ENCODE data around the gene L3MBTL3. TPM values are rescaled to one million over a fixed set of nuclear protein-coding genes. Genes with fewer than 3 reads are reported as not detected.

Gene L3MBTL3
- total RNA-seq, 1 experiment from 2014 or later, result 31.5 TPM

DNA sequence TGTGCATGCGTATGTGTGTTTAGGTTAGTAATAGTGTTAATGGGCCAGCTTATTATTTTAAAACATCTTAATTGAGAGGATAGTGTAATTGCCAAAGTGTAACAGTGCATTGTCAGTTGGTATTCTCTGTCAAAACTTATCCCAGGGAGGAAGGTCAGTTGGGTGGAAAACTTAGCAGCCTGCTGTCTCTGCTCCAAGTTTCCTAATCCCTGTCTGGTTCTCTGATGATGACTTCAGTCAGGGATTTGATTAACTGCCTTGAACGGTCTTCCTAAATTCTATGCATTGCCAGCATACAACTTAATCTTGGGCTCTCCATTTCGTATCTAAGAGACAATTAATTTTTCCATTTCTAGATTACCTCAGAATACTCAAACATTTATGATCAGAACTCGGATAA is 51.1 kb downstream of the L3MBTL3 start:
- intact Hi-C loops (cut with micrococcal nuclease), result loop anchor here (10.0 kb wide), 1 partner anchor 215 kb away; no protein-coding TSS in a partner anchor
- Histone ChIP-seq H3K9me3 (ENCODE audit: control insufficient read depth in 1 of 2, insufficient read depth in 1 of 2, low read depth in 1 of 2, low read length in 2 of 2) (no peaks in the 10 kb centered on the region), H3K79me2 (ENCODE audit: insufficient read depth, low read length) (no peaks in the 10 kb centered on the region), H3K27me3 (ENCODE audit: insufficient read depth, low read length) (no peaks in the 10 kb centered on the region), H2AFZ (ENCODE audit: low read depth, low read length, poor library complexity, severe bottlenecking) (no peak overlapping the region), H4K20me1 (ENCODE audit: insufficient read depth) (no peaks in the 10 kb centered on the region), H3K4me3 (replicated peaks in 1 of 2; ENCODE audit: low read depth in 1 of 2, low read length in 2 of 2) (no peak overlapping the region), H3K4me1 (ENCODE audit: control insufficient read depth in 1 of 2, insufficient read depth in 2 of 2, low read length in 2 of 2) (no peaks in the 10 kb centered on the region), H3K27ac (ENCODE audit: low read depth, low read length) (no peak overlapping the region), H3K4me2 (ENCODE audit: low read length) (no peak overlapping the region), H3K9ac (ENCODE audit: low read length) (no peak overlapping the region), H3K9me2 (ENCODE audit: insufficient read depth) (no peaks in the 10 kb centered on the region), H3K36me3 (ENCODE audit: control insufficient read depth in 1 of 2, insufficient read depth in 2 of 2, low read length in 2 of 2) (peaks cover 0 to 34% of the 10 kb centered on the region in 2 experiments; a peak in 3 of 4 replicates)
- ChIA-PET RAD21 (ENCODE audit: low non-redundant PET in 1 of 2, low total read pairs in 2 of 2, uncharacterized antibody in 2 of 2, unreplicated experiment in 2 of 2) (no interaction called here), CTCF (no interaction called here), POLR2A (no interaction called here)
- no peak for ATAC-seq
- no TSS peak for BruUV-seq (replicated peaks)
- no peak for TF ChIP-seq JUND (IDR thresholded peaks at IDR 0.05)
- TF ChIP-seq ZFX (IDR thresholded peaks at IDR 0.05), result no peak
- TF ChIP-seq YY1 (IDR thresholded peaks at IDR 0.05; ENCODE audit: extremely low read depth, insufficient replicate concordance, low read depth, low read length), result no peak
- TF ChIP-seq ZNF274 (IDR thresholded peaks at IDR 0.05; ENCODE audit: low read depth, low read length), result no peak
- no peak for TF ChIP-seq EZH2phosphoT487 (IDR thresholded peaks at IDR 0.05; ENCODE audit: borderline replicate concordance)
- no peak for TF ChIP-seq CBX3 (IDR thresholded peaks at IDR 0.05; ENCODE audit: low read depth)
- TF ChIP-seq SIN3A (IDR thresholded peaks at IDR 0.05; ENCODE audit: low read depth), result no peak
- TF ChIP-seq SRF (IDR thresholded peaks at IDR 0.05; ENCODE audit: low read depth), result no peak
- TF ChIP-seq, protein P1, sequence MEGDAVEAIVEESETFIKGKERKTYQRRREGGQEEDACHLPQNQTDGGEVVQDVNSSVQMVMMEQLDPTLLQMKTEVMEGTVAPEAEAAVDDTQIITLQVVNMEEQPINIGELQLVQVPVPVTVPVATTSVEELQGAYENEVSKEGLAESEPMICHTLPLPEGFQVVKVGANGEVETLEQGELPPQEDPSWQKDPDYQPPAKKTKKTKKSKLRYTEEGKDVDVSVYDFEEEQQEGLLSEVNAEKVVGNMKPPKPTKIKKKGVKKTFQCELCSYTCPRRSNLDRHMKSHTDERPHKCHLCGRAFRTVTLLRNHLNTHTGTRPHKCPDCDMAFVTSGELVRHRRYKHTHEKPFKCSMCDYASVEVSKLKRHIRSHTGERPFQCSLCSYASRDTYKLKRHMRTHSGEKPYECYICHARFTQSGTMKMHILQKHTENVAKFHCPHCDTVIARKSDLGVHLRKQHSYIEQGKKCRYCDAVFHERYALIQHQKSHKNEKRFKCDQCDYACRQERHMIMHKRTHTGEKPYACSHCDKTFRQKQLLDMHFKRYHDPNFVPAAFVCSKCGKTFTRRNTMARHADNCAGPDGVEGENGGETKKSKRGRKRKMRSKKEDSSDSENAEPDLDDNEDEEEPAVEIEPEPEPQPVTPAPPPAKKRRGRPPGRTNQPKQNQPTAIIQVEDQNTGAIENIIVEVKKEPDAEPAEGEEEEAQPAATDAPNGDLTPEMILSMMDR (IDR thresholded peaks at IDR 0.05 in 2 of 3, conservative IDR thresholded peaks at IDR 0.05 in 1 of 3; ENCODE audit: borderline replicate concordance in 1 of 3, insufficient read depth in 1 of 3, low read depth in 2 of 3, low read length in 2 of 3), result no peak
- TF ChIP-seq POLR2A (IDR thresholded peaks at IDR 0.05; ENCODE audit: borderline replicate concordance, extremely low read depth, insufficient read depth, insufficient read length), result no peak
- TF ChIP-seq EGR1 (IDR thresholded peaks at IDR 0.05; ENCODE audit: low read depth), result no peak
- TF ChIP-seq, protein P2, sequence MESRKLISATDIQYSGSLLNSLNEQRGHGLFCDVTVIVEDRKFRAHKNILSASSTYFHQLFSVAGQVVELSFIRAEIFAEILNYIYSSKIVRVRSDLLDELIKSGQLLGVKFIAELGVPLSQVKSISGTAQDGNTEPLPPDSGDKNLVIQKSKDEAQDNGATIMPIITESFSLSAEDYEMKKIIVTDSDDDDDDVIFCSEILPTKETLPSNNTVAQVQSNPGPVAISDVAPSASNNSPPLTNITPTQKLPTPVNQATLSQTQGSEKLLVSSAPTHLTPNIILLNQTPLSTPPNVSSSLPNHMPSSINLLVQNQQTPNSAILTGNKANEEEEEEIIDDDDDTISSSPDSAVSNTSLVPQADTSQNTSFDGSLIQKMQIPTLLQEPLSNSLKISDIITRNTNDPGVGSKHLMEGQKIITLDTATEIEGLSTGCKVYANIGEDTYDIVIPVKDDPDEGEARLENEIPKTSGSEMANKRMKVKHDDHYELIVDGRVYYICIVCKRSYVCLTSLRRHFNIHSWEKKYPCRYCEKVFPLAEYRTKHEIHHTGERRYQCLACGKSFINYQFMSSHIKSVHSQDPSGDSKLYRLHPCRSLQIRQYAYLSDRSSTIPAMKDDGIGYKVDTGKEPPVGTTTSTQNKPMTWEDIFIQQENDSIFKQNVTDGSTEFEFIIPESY (IDR thresholded peaks at IDR 0.05; ENCODE audit: extremely low read depth, insufficient replicate concordance, low read length), result no peak
- no peak for TF ChIP-seq TCF7L2 (IDR thresholded peaks at IDR 0.05; ENCODE audit: borderline replicate concordance, extremely low read depth, insufficient read depth, insufficient read length)
- TF ChIP-seq CEBPB (IDR thresholded peaks at IDR 0.05; ENCODE audit: low read depth), result no peak
- no peak for TF ChIP-seq EZH2 (IDR thresholded peaks at IDR 0.05)
- TF ChIP-seq ELF1 (IDR thresholded peaks at IDR 0.05; ENCODE audit: borderline replicate concordance, low read depth), result no peak
- no peak for DNase-seq (ENCODE audit: low read depth, low spot score)

Measured in HCT116 (cell line).